ENCODE measurements around the gene RASGEF1C.

Gene RASGEF1C

GRCh38 chr5:180118391-180118791, 90.6 kb downstream of the RASGEF1C start:
- no peak for DNase-seq

- DNase-seq = no peak
Measured at GRCh38 chr5:180117000-180117725, 91.8 kb downstream of the RASGEF1C start.

- DNase-seq = no peak
Measured at GRCh38 chr5:180116077-180116999, 92.7 kb downstream of the RASGEF1C start.

GRCh38 chr5:180115326-180116076, 93.5 kb downstream of the RASGEF1C start:
- DNase-seq = no peak

- no peak for DNase-seq
Measured at GRCh38 chr5:180114304-180115003, 94.6 kb downstream of the RASGEF1C start.

- DNase-seq = no peak
Measured at GRCh38 chr5:180113660-180114303, 95.2 kb downstream of the RASGEF1C start.

- DNase-seq = no peak
Measured at GRCh38 chr5:180112181-180112861, 96.7 kb downstream of the RASGEF1C start.

GRCh38 chr5:180111273-180112002, 97.6 kb downstream of the RASGEF1C start:
- no peak for DNase-seq

GRCh38 chr5:180109920-180110319, 99.1 kb downstream of the RASGEF1C start:
- DNase-seq = no peak

- DNase-seq = no peak
Measured at GRCh38 chr5:180107005-180107404, 102.0 kb downstream of the RASGEF1C start.

GRCh38 chr5:180105827-180106312, 103.1 kb downstream of the RASGEF1C start:
- DNase-seq = no peak

GRCh38 chr5:180104168-180104530, 104.9 kb downstream of the RASGEF1C start:
- no peak for DNase-seq

GRCh38 chr5:180103487-180104167, 105.4 kb downstream of the RASGEF1C start:
- DNase-seq = no peak

- no peak for DNase-seq
Measured at GRCh38 chr5:180102636-180103035, 106.4 kb downstream of the RASGEF1C start.

GRCh38 chr5:180101451-180102105, 107.4 kb downstream of the RASGEF1C start:
- no peak for DNase-seq

GRCh38 chr5:180100621-180101450, 108.2 kb downstream of the RASGEF1C start:
- no peak for DNase-seq

- no peak for DNase-seq
Measured at GRCh38 chr5:180099733-180100611, 109.0 kb downstream of the RASGEF1C start.

Measured in stimulated activated CD4-positive, alpha-beta T cell treated with anti-CD3 and anti-CD28 coated beads, Interleukin-4, amount 100 ng/mL, for 1 hour (primary cell).